Endodermal cell (in vitro differentiated cells): ENCODE results near the gene GPC6. TPM values are rescaled to one million over a fixed set of nuclear protein-coding genes. Genes with fewer than 3 reads are reported as not detected.

Experiments
- DNase-seq: peaks from one replicate; pipeline ENCODE4 v3.0.0-alpha.2; 2017
- H3K27ac ChIP-seq: 2 replicates; pipeline ENCODE4 v1.5.1; 2013; ENCODE audit warnings: mild to moderate bottlenecking, low read depth, low read length, moderate library complexity
- H3K27me3 ChIP-seq: 2 replicates; pipeline ENCODE4 v1.6.1; 2013; ENCODE audit warnings: mild to moderate bottlenecking, low read length, moderate library complexity; ENCODE audit not compliant: insufficient read depth, control insufficient read depth, poor library complexity, severe bottlenecking
- H3K36me3 ChIP-seq: 2 replicates; pipeline ENCODE4 v1.7.0; 2013; ENCODE audit warnings: mild to moderate bottlenecking, low read length, moderate library complexity; ENCODE audit not compliant: control insufficient read depth, insufficient read depth
- H3K4me1 ChIP-seq: one replicate; pipeline ENCODE4 v1.7.0; 2013; ENCODE audit warnings: low read length; ENCODE audit not compliant: control insufficient read depth, insufficient read depth
- H3K4me3 ChIP-seq: 2 replicates; pipeline ENCODE4 v1.5.1; 2013; ENCODE audit warnings: mild to moderate bottlenecking, low read length, moderate library complexity
- H3K9ac ChIP-seq: 2 replicates; pipeline ENCODE4 v1.6.1; 2013; ENCODE audit warnings: mild to moderate bottlenecking, low read length, moderate library complexity; ENCODE audit not compliant: poor library complexity, severe bottlenecking; ENCODE audit errors: extremely low read depth
- H3K9me3 ChIP-seq: 2 replicates; pipeline ENCODE4 v1.6.1; 2013; ENCODE audit warnings: mild to moderate bottlenecking, low read length, moderate library complexity; ENCODE audit not compliant: control insufficient read depth
- H3K27ac Mint-ChIP-seq: 2 replicates; pipeline ENCODE4 v1.8.0; 2020; ENCODE audit warnings: mixed read lengths
- H3K27me3 Mint-ChIP-seq: 2 replicates; pipeline ENCODE4 v1.8.0; 2021; ENCODE audit warnings: mild to moderate bottlenecking, mixed read lengths; ENCODE audit not compliant: insufficient read depth
- H3K36me3 Mint-ChIP-seq: 2 replicates; pipeline ENCODE4 v1.8.0; 2020; ENCODE audit warnings: low read depth, mixed read lengths
- H3K4me1 Mint-ChIP-seq: 2 replicates; pipeline ENCODE4 v1.8.0; 2020; ENCODE audit warnings: mixed read lengths
- H3K4me3 Mint-ChIP-seq: 2 replicates; pipeline ENCODE4 v1.8.0; 2020; ENCODE audit warnings: mild to moderate bottlenecking, moderate library complexity, mixed read lengths
- H3K9me3 Mint-ChIP-seq: 2 replicates; pipeline ENCODE4 v1.8.0; 2020; ENCODE audit warnings: mild to moderate bottlenecking, mixed read lengths
- CTCF ChIP-seq: fragments of 200-600 bp; sonication (generic); conservative IDR thresholded peaks from 2 replicates; pipeline ENCODE4 v1.5.0; 2021; ENCODE audit warnings: antibody characterized with exemption, mild to moderate bottlenecking
- WGBS, 2 experiments: methylation state at CpG; one replicate each; pipeline versions ENCODE4 v1.1.5 to v1.1.7; 2013; ENCODE audit warnings: missing lambda C conversion rate in 2 of 2, mixed read lengths in 1 of 2; ENCODE audit not compliant: insufficient coverage in 1 of 2, insufficient read length in 1 of 2; 5-methylcytosine and 5-hydroxymethylcytosine counted together
- total RNA-seq, 2 donors: library from RNA; stranded (reverse); fragmentation: NEBNext Ultra II Directional in 1 of 2; extraction: Animal tissue kit (Norgen Biotek cat#: 25700) in 1 of 2; gene quantifications; 2 replicates in 1 of 2; 3 replicates in 1 of 2; pipeline ENCODE4 v1.2.1, GENCODE V29; 2021

Gene GPC6
- total RNA-seq, 2 donors from 2014 or later: 69.6 to 80.4 TPM

- H3K4me1 Mint-ChIP-seq: no peaks in the 10 kb centered on the region
- WGBS, 2 experiments: 91 to 100% methylated on average over 2 to 3 of the region's 3 CpGs
- peaks cover 4% of the 10 kb centered on the region for H3K36me3 Mint-ChIP-seq
- Histone ChIP-seq H3K27ac (no peak overlapping the region), H3K4me3 (no peak overlapping the region), H3K4me1 (no peaks in the 10 kb centered on the region), H3K27me3 (no peaks in the 10 kb centered on the region), H3K9ac (no peak overlapping the region), H3K9me3 (no peaks in the 10 kb centered on the region), H3K36me3 (no peaks in the 10 kb centered on the region)
- no peak overlapping the region for H3K4me3 Mint-ChIP-seq
- H3K27me3 Mint-ChIP-seq: no peaks in the 10 kb centered on the region
- no peak for DNase-seq
- TF ChIP-seq CTCF: no peak
- no peaks in the 10 kb centered on the region for H3K9me3 Mint-ChIP-seq
- H3K27ac Mint-ChIP-seq: no peak overlapping the region
Measured at GRCh38 chr13:93736909-93737308, 510.3 kb downstream of the GPC6 start.

DNA sequence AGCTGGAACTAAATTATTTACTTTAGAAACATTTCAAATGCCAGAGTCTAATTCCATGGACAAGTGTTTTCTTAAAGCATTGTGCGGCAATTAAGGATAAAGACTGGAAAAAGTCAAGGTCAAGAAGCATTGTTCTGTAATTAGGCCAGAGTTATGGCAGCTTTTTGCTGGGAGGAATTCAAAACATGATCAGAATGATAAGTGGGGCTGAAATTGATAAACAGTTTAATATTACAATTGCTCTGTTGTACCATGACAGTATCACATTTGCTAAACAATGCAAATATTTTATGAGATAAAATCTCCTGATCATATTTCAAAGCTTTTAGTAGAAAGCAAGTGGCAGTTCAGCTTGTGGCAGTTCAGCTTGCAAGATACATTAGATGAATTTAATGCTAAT lies 513.7 kb downstream of the GPC6 start:
- H3K4me3 ChIP-seq: no peak overlapping the region
- DNase-seq: no peak
- H3K36me3 ChIP-seq: no peaks in the 10 kb centered on the region
- H3K27me3 ChIP-seq: no peaks in the 10 kb centered on the region
- Mint-ChIP-seq H3K4me3 (no peak overlapping the region), H3K27ac (no peak overlapping the region), H3K27me3 (no peaks in the 10 kb centered on the region), H3K4me1 (peaks cover 4% of the 10 kb centered on the region), H3K9me3 (no peaks in the 10 kb centered on the region), H3K36me3 (peaks cover 7% of the 10 kb centered on the region)
- H3K9ac ChIP-seq: no peak overlapping the region
- no peaks in the 10 kb centered on the region for H3K9me3 ChIP-seq
- no peak overlapping the region for H3K27ac ChIP-seq
- H3K4me1 ChIP-seq: no peaks in the 10 kb centered on the region
- no peak for TF ChIP-seq CTCF
- 98 to 100% methylated on average over 1 of the region's 1 CpG for WGBS, 2 experiments

DNA sequence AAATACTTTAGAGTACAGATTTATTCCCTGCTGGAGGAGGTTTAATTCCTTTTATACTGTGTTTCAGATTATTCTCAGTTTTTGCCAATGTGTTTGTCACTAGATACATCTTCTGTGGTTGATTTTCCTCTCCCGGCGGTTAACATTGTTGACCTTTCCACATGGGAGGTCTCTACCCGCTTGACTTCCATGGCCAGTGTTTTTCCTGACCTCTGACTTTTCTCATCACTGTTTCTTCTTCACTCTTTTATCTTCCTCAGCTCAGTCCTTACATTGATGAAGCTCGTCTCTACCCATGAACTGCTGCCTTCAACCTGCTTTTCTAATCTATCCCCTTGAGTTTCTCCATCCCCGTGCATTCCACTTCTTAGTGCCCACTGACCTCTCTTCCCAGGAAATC lies 517.4 kb downstream of the GPC6 start:
- no peaks in the 10 kb centered on the region for H3K4me1 ChIP-seq
- Mint-ChIP-seq H3K9me3 (no peaks in the 10 kb centered on the region), H3K27ac (no peak overlapping the region), H3K4me3 (no peak overlapping the region), H3K36me3 (peaks cover 7% of the 10 kb centered on the region), H3K4me1 (peaks cover 11% of the 10 kb centered on the region), H3K27me3 (no peaks in the 10 kb centered on the region)
- no peak for TF ChIP-seq CTCF
- no peak for DNase-seq
- H3K27me3 ChIP-seq: no peaks in the 10 kb centered on the region
- 84 to 88% methylated on average over 5 of the region's 5 CpGs for WGBS, 2 experiments
- H3K4me3 ChIP-seq: no peak overlapping the region
- H3K9ac ChIP-seq: no peak overlapping the region
- no peaks in the 10 kb centered on the region for H3K9me3 ChIP-seq
- no peak overlapping the region for H3K27ac ChIP-seq
- H3K36me3 ChIP-seq: no peaks in the 10 kb centered on the region
